Fibroblast of skin of right biceps (primary cell): ENCODE results near the gene CD300A.

ENCODE experiments used
- DNase-seq: peaks from one replicate; pipeline ENCODE4 v3.0.0-alpha.2; 2013

CD300A gene

GRCh38 chr17:74441537-74441936 lies 24.9 kb upstream of the CD300A start:
- no peak for DNase-seq

- no peak for DNase-seq
Measured at GRCh38 chr17:74442291-74442669, 24.2 kb upstream of the CD300A start.

GRCh38 chr17:74442670-74443515 lies 23.5 kb upstream of the CD300A start:
- no peak for DNase-seq

- no peak for DNase-seq
Measured at GRCh38 chr17:74443516-74444296, 22.7 kb upstream of the CD300A start.

- DNase-seq: no peak
Measured at GRCh38 chr17:74444406-74444805, 22.0 kb upstream of the CD300A start.

- no peak for DNase-seq
Measured at GRCh38 chr17:74445158-74445557, 21.3 kb upstream of the CD300A start.

- no peak for DNase-seq
Measured at GRCh38 chr17:74446551-74447500, 19.6 kb upstream of the CD300A start.

- DNase-seq: no peak
Measured at GRCh38 chr17:74447628-74448159, 18.7 kb upstream of the CD300A start.

- DNase-seq: no peak
Measured at GRCh38 chr17:74448756-74449155, 17.7 kb upstream of the CD300A start.

- no peak for DNase-seq
Measured at GRCh38 chr17:74449306-74449705, 17.1 kb upstream of the CD300A start.

- DNase-seq: no peak
Measured at GRCh38 chr17:74449773-74450172, 16.7 kb upstream of the CD300A start.

- no peak for DNase-seq
Measured at GRCh38 chr17:74450231-74450630, 16.2 kb upstream of the CD300A start.

- DNase-seq: no peak
Measured at GRCh38 chr17:74450925-74451403, 15.5 kb upstream of the CD300A start.

GRCh38 chr17:74451557-74451956 lies 14.9 kb upstream of the CD300A start:
- no peak for DNase-seq

GRCh38 chr17:74452033-74452840 lies 14.2 kb upstream of the CD300A start:
- DNase-seq: no peak

- DNase-seq: no peak
Measured at GRCh38 chr17:74452841-74453661, 13.4 kb upstream of the CD300A start.

GRCh38 chr17:74453665-74454196 lies 12.7 kb upstream of the CD300A start:
- DNase-seq: no peak

GRCh38 chr17:74454197-74455024 lies 12.0 kb upstream of the CD300A start:
- peak; percentile 81 for DNase-seq

- no peak for DNase-seq
Measured at GRCh38 chr17:74455025-74455545, 11.3 kb upstream of the CD300A start.
